Measurements from ENCODE around the gene SELENOS. TPM values are rescaled to one million over a fixed set of nuclear protein-coding genes. Genes with fewer than 3 reads are reported as not detected.

SELENOS gene
- total and polyA plus RNA-seq, 2 donors (not counting 3 experiments of a cell fraction or from before 2014, with no cell fraction given): 70.4 to 101 TPM

DNA sequence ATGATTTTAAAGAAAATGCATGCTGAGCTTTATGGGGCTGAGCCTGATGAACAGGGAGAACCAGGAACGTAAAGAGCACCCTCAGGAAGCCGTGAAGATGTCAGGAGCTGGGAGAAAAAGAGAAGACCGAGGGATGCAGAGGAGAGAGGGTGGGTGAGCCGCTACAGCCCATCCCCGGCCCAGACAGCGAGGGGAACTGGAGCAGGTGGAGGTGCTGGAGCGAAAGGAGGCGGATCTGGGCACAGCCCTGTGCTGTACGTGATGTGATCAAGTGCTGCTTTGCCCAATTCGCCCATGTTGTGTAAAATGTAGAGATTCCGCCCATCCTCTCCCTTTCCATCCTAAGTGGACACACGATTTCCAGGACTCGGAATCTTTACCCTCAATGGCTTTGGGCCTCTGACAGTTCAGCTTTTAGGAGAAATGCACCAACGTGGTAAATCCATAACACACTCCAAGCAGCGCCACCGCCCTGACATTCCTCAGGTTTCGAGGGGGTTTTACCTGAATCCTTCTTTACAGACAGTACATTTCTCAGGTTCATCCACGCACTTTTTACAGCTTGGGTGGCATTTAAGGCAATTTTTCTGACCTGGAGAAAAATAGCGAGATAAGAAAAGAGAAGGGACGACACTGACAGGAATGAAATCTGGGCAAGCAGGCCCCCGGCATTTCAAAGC lies 44.9 kb upstream of the SELENOS start:
- no peaks in the 10 kb centered on the region for H3K4me1 ChIP-seq (ENCODE audit: control insufficient read depth, extremely low read depth, insufficient read depth, low read length)
- no peaks in the 10 kb centered on the region for H3K9me3 ChIP-seq (replicated peaks; ENCODE audit: control insufficient read depth, insufficient read depth, low read length)
- no peaks in the 10 kb centered on the region for H4K20me1 ChIP-seq (replicated peaks; ENCODE audit: control insufficient read depth, extremely low read depth, insufficient read depth, low read length)
- H3K4me3 ChIP-seq (replicated peaks in 1 of 3; ENCODE audit: insufficient read depth in 1 of 3, low read depth in 1 of 3, low read length in 3 of 3): no peak overlapping the region
- POLR2A ChIA-PET: no interaction called here
- no peak overlapping the region for H3K4me2 ChIP-seq (ENCODE audit: insufficient read depth, low read length)
- intact Hi-C loops (cut with micrococcal nuclease) (no loop called here), dilution Hi-C loops (cut with MboI; ENCODE audit: extremely low pct_ligation_motif_present, low sequenced_read_pairs) (no loop called here)
- no peaks in the 10 kb centered on the region for H3K27me3 ChIP-seq (ENCODE audit: control insufficient read depth in 2 of 2, insufficient read depth in 2 of 2, low read length in 2 of 2)
- H3K36me3 ChIP-seq (ENCODE audit: control insufficient read depth in 2 of 2, extremely low read depth in 1 of 2, insufficient read depth in 2 of 2, low read length in 2 of 2): no peaks in the 10 kb centered on the region
- no peak overlapping the region for H3K27ac ChIP-seq (ENCODE audit: insufficient read depth, low read depth, low read length)
- FAIRE-seq: no peak
- H3K79me2 ChIP-seq (ENCODE audit: control insufficient read depth, insufficient read depth, low read length): no peaks in the 10 kb centered on the region
- TF ChIP-seq GATA2 (IDR thresholded peaks at IDR 0.05; ENCODE audit: insufficient read depth, insufficient read length, low read depth, low read length) (no peak), EZH2 (IDR thresholded peaks at IDR 0.05; ENCODE audit: borderline replicate concordance, low read depth, low read length, severe bottlenecking) (no peak), CTCF (IDR thresholded peaks at IDR 0.05; ENCODE audit: extremely low read depth in 1 of 2, insufficient read depth in 1 of 2, low read depth in 1 of 2, low read length in 2 of 2) (no peak), POLR2AphosphoS5 (IDR thresholded peaks at IDR 0.05; ENCODE audit: insufficient read depth, low read depth, low read length) (no peak), JUN (IDR thresholded peaks at IDR 0.05; ENCODE audit: borderline replicate concordance, insufficient read depth, insufficient read length, low read depth) (no peak), FOS (IDR thresholded peaks at IDR 0.05; ENCODE audit: borderline replicate concordance, insufficient read depth, low read length) (no peak), MYC (IDR thresholded peaks at IDR 0.05; ENCODE audit: low read depth, low read length) (no peak), POLR2A (IDR thresholded peaks at IDR 0.05; ENCODE audit: low read depth, low read length) (no peak)
- TF ChIP-seq, protein P1, sequence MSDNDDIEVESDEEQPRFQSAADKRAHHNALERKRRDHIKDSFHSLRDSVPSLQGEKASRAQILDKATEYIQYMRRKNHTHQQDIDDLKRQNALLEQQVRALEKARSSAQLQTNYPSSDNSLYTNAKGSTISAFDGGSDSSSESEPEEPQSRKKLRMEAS (IDR thresholded peaks at IDR 0.05; ENCODE audit: insufficient read depth, insufficient read length): no peak
- DNase-seq (ENCODE audit: low read depth, low spot score): no peak
- CTCF ChIA-PET: interaction anchor here (3.0 kb wide), 1 partner anchor 320 kb away, joined by 23 read pairs; no protein-coding TSS in a partner anchor
- no peak overlapping the region for H2AFZ ChIP-seq (ENCODE audit: low read depth, low read length)
- H3K9me1 ChIP-seq (replicated peaks; ENCODE audit: control insufficient read depth, extremely low read depth, insufficient read depth, low read length): no peaks in the 10 kb centered on the region
- no peak overlapping the region for H3K9ac ChIP-seq (replicated peaks; ENCODE audit: extremely low read depth, insufficient read depth, low read length)
- no TSS peak for BruUV-seq (replicated peaks)
